ENCODE measurements around the gene ITIH1. TPM values are rescaled to one million over a fixed set of nuclear protein-coding genes. Genes with fewer than 3 reads are reported as not detected.
A peak's percentile ranks its signal among the peaks of the same experiment; 100 is the strongest.

Gene ITIH1
- total and polyA plus RNA-seq, 5 donors from 2014 or later: not detected

GRCh38 chr3:52827441-52827840 lies 50.0 kb downstream of the ITIH1 start:
- no peak overlapping the region for H3K4me3 ChIP-seq (ENCODE audit: low read depth, low read length)
- ATAC-seq (ENCODE audit: low read depth in 2 of 2) (no peak), DNase-seq (no peak)
- peak overlapping the region in 1 of 3 donors; percentile 41 for H3K27ac Mint-ChIP-seq
- H3K9me3 ChIP-seq (ENCODE audit: control insufficient read depth in 2 of 2, low read length in 2 of 2): no peaks in the 10 kb centered on the region
- H3K36me3 ChIP-seq (ENCODE audit: control insufficient read depth, insufficient read depth, low read length): peaks cover 9% of the 10 kb centered on the region
- H3K27me3 ChIP-seq (ENCODE audit: control insufficient read depth, insufficient read depth, low read length): no peaks in the 10 kb centered on the region
- H3K9me3 Mint-ChIP-seq: no peaks in the 10 kb centered on the region
- no peak overlapping the region for H3K27ac ChIP-seq (ENCODE audit: insufficient read depth, low read length, poor library complexity, severe bottlenecking)
- H3K4me1 Mint-ChIP-seq: no peaks in the 10 kb centered on the region
- H3K4me3 Mint-ChIP-seq: no peak overlapping the region
- no peaks in the 10 kb centered on the region for H3K4me1 ChIP-seq (ENCODE audit: control insufficient read depth, insufficient read depth, low read length, poor library complexity, severe bottlenecking)
- peaks cover 3% of the 10 kb centered on the region for H3K36me3 Mint-ChIP-seq
- no peaks in the 10 kb centered on the region for H3K27me3 Mint-ChIP-seq

- Mint-ChIP-seq H3K9me3 (no peaks in the 10 kb centered on the region), H3K27ac (no peak overlapping the region), H3K4me3 (no peak overlapping the region), H3K36me3 (peaks cover 3% of the 10 kb centered on the region), H3K27me3 (no peaks in the 10 kb centered on the region), H3K4me1 (no peaks in the 10 kb centered on the region)
- Histone ChIP-seq H3K27ac (ENCODE audit: insufficient read depth, low read length, poor library complexity, severe bottlenecking) (no peak overlapping the region), H3K36me3 (ENCODE audit: control insufficient read depth, insufficient read depth, low read length) (peaks cover 9% of the 10 kb centered on the region), H3K4me3 (ENCODE audit: low read depth, low read length) (no peak overlapping the region), H3K27me3 (ENCODE audit: control insufficient read depth, insufficient read depth, low read length) (no peaks in the 10 kb centered on the region), H3K4me1 (ENCODE audit: control insufficient read depth, insufficient read depth, low read length, poor library complexity, severe bottlenecking) (no peaks in the 10 kb centered on the region), H3K9me3 (ENCODE audit: control insufficient read depth in 2 of 2, low read length in 2 of 2) (no peaks in the 10 kb centered on the region)
- DNase-seq (no peak), ATAC-seq (ENCODE audit: low read depth in 2 of 2) (no peak)
Measured at GRCh38 chr3:52827866-52828376, 50.5 kb downstream of the ITIH1 start.

- ATAC-seq (ENCODE audit: low read depth in 2 of 2) (no peak), DNase-seq (no peak)
- Histone ChIP-seq H3K27ac (ENCODE audit: insufficient read depth, low read length, poor library complexity, severe bottlenecking) (no peak overlapping the region), H3K9me3 (ENCODE audit: control insufficient read depth in 2 of 2, low read length in 2 of 2) (no peaks in the 10 kb centered on the region), H3K4me3 (ENCODE audit: low read depth, low read length) (no peak overlapping the region), H3K4me1 (ENCODE audit: control insufficient read depth, insufficient read depth, low read length, poor library complexity, severe bottlenecking) (no peaks in the 10 kb centered on the region), H3K36me3 (ENCODE audit: control insufficient read depth, insufficient read depth, low read length) (no peaks in the 10 kb centered on the region), H3K27me3 (ENCODE audit: control insufficient read depth, insufficient read depth, low read length) (no peaks in the 10 kb centered on the region)
- Mint-ChIP-seq H3K4me1 (no peaks in the 10 kb centered on the region), H3K4me3 (no peak overlapping the region), H3K9me3 (no peaks in the 10 kb centered on the region), H3K27me3 (no peaks in the 10 kb centered on the region), H3K36me3 (peaks cover 5% of the 10 kb centered on the region), H3K27ac (peak overlapping the region in 1 of 3 donors; percentile 67)
Measured at GRCh38 chr3:52829482-52829881, 52.1 kb downstream of the ITIH1 start.

- Histone ChIP-seq H3K36me3 (ENCODE audit: control insufficient read depth, insufficient read depth, low read length) (peaks cover 3% of the 10 kb centered on the region), H3K4me1 (ENCODE audit: control insufficient read depth, insufficient read depth, low read length, poor library complexity, severe bottlenecking) (no peaks in the 10 kb centered on the region), H3K27ac (ENCODE audit: insufficient read depth, low read length, poor library complexity, severe bottlenecking) (no peak overlapping the region), H3K4me3 (ENCODE audit: low read depth, low read length) (no peak overlapping the region), H3K9me3 (ENCODE audit: control insufficient read depth in 2 of 2, low read length in 2 of 2) (no peaks in the 10 kb centered on the region), H3K27me3 (ENCODE audit: control insufficient read depth, insufficient read depth, low read length) (no peaks in the 10 kb centered on the region)
- Mint-ChIP-seq H3K36me3 (peaks cover 7% of the 10 kb centered on the region), H3K27ac (no peak overlapping the region), H3K9me3 (no peaks in the 10 kb centered on the region), H3K4me1 (no peaks in the 10 kb centered on the region), H3K27me3 (no peaks in the 10 kb centered on the region), H3K4me3 (no peak overlapping the region)
- ATAC-seq (ENCODE audit: low read depth in 2 of 2) (no peak), DNase-seq (no peak)
Measured at GRCh38 chr3:52829906-52830463, 52.6 kb downstream of the ITIH1 start.

GRCh38 chr3:52830535-52831258 lies 53.3 kb downstream of the ITIH1 start, which contains the start of gene ITIH4:
ITIH4 (minus strand) TSS chr3:52830672; CDS start chr3:52830642, 30 bp downstream.
- Mint-ChIP-seq H3K27me3 (no peaks in the 10 kb centered on the region), H3K9me3 (no peaks in the 10 kb centered on the region), H3K27ac (no peak within 1 kb of the TSS)

GRCh38 chr3:52831500-52832301 lies 54.3 kb downstream of the ITIH1 start:
- Mint-ChIP-seq H3K27ac (no peak overlapping the region), H3K9me3 (no peaks in the 10 kb centered on the region), H3K4me3 (no peak overlapping the region), H3K4me1 (no peaks in the 10 kb centered on the region), H3K27me3 (no peaks in the 10 kb centered on the region), H3K36me3 (peaks cover 12% of the 10 kb centered on the region)
- H3K4me1 ChIP-seq (ENCODE audit: control insufficient read depth, insufficient read depth, low read length, poor library complexity, severe bottlenecking): no peaks in the 10 kb centered on the region
- ATAC-seq (ENCODE audit: low read depth in 2 of 2) (no peak), DNase-seq (no peak)
- no peak overlapping the region for H3K4me3 ChIP-seq (ENCODE audit: low read depth, low read length)
- peaks cover 11% of the 10 kb centered on the region for H3K36me3 ChIP-seq (ENCODE audit: control insufficient read depth, insufficient read depth, low read length)
- no peak overlapping the region for H3K27ac ChIP-seq (ENCODE audit: insufficient read depth, low read length, poor library complexity, severe bottlenecking)
- H3K27me3 ChIP-seq (ENCODE audit: control insufficient read depth, insufficient read depth, low read length): no peaks in the 10 kb centered on the region
- no peaks in the 10 kb centered on the region for H3K9me3 ChIP-seq (ENCODE audit: control insufficient read depth in 2 of 2, low read length in 2 of 2)

More at GRCh38 chr3:52830535-52831258, 53.3 kb downstream of the ITIH1 start, which contains the start of gene ITIH4:
- Mint-ChIP-seq H3K4me3 (no peak within 1 kb of the TSS), H3K36me3 (peaks cover 7% of the 10 kb centered on the region), H3K4me1 (no peaks in the 10 kb centered on the region)
- Histone ChIP-seq H3K4me3 (ENCODE audit: low read depth, low read length) (no peak within 1 kb of the TSS), H3K9me3 (ENCODE audit: control insufficient read depth in 2 of 2, low read length in 2 of 2) (no peaks in the 10 kb centered on the region), H3K27me3 (ENCODE audit: control insufficient read depth, insufficient read depth, low read length) (no peaks in the 10 kb centered on the region), H3K27ac (ENCODE audit: insufficient read depth, low read length, poor library complexity, severe bottlenecking) (no peak within 1 kb of the TSS), H3K36me3 (ENCODE audit: control insufficient read depth, insufficient read depth, low read length) (peaks cover 7% of the 10 kb centered on the region), H3K4me1 (ENCODE audit: control insufficient read depth, insufficient read depth, low read length, poor library complexity, severe bottlenecking) (no peaks in the 10 kb centered on the region)
- ATAC-seq (ENCODE audit: low read depth in 2 of 2) (peak in 1 of 2 donors; percentile 8), DNase-seq (no peak)

GRCh38 chr3:52833202-52833601 lies 55.8 kb downstream of the ITIH1 start:
- ATAC-seq (ENCODE audit: low read depth in 2 of 2): no peak
- Histone ChIP-seq H3K27ac (ENCODE audit: insufficient read depth, low read length, poor library complexity, severe bottlenecking) (no peak overlapping the region), H3K4me1 (ENCODE audit: control insufficient read depth, insufficient read depth, low read length, poor library complexity, severe bottlenecking) (peaks cover 6% of the 10 kb centered on the region), H3K36me3 (ENCODE audit: control insufficient read depth, insufficient read depth, low read length) (peaks cover 17% of the 10 kb centered on the region), H3K4me3 (ENCODE audit: low read depth, low read length) (no peak overlapping the region), H3K27me3 (ENCODE audit: control insufficient read depth, insufficient read depth, low read length) (no peaks in the 10 kb centered on the region), H3K9me3 (ENCODE audit: control insufficient read depth in 2 of 2, low read length in 2 of 2) (no peaks in the 10 kb centered on the region)
- no peaks in the 10 kb centered on the region for H3K9me3 Mint-ChIP-seq
- H3K27me3 Mint-ChIP-seq: no peaks in the 10 kb centered on the region
- no peak for DNase-seq
- no peak overlapping the region for H3K27ac Mint-ChIP-seq
- no peak overlapping the region for H3K4me3 Mint-ChIP-seq
- peaks cover 13% of the 10 kb centered on the region for H3K36me3 Mint-ChIP-seq
- peaks cover 0 to 10% (median under 1%) of the 10 kb centered on the region in 4 donors for H3K4me1 Mint-ChIP-seq

Data from CD4-positive, CD25-positive, alpha-beta regulatory T cell (primary cell).